Activated T-cell treated with anti-CD3 and anti-CD28 coated beads for 48 hours (primary cell): ENCODE measurements around the gene MYO9B.
"Not testable (repeated sequence)": the region's sequence is repeated elsewhere in the genome, so short reads cannot be mapped to it uniquely, and the experiment has no call there.

Experiments
- DNase-seq: peaks from one replicate; pipeline ENCODE4 v3.0.0-alpha.2; 2020; ENCODE audit warnings: low read depth

Gene MYO9B

DNA sequence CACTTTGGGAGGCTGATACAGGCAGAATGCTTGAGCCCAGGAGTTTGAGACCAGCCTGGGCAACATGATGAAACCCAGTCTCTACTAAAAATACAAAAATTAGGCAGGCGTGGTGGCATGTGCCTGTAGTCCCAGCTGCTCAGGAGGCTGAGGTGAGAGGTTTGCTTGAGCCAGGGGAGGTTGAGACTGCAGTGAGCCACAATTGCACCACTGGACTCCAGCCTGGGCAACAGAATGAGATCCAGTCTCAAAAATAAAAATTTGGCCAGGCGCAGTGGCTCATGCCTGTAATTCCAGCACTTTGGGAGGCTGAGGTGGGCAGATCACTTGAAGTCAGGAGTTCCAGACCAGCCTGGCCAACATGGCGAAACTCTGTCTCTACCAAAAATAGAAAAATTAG lies 19.1 kb downstream of the MYO9B start:
- DNase-seq, result not testable (repeated sequence)

DNA sequence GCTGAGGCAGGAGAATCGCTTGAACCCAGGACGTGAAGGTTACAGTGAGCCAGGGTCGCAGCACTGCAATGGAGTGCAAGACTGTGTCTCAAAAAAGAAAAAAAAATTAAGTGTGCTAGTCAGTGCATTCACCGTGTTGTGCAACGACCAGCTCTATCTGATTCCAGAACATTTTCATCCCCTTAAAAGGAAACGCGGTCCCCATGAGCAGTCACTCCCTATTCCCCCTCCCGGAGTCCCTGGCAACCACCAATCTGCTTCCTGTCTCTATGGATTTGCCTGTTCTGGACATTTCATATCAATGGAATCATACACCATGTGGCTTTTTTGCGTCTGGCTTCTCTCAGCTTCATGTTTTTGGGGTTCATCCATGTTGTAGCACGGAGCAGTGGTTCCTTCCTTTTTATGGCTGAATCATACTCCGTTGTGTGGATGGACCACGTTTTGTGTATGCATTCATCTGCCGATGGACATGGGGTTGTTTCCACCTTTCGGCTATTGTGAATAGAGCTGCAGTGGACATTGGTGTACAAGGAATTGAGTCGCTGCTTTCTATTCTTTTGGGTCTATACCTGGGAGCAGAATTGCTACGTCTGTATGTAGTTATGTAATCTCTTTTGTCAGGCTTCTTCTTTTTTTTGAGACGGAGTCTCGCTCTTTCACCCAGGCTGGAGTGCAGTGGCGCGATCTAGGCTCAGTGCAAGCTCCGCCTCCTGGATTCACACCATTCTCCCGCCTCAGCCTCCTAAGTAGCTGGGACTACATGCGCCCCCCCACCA lies 19.8 kb downstream of the MYO9B start:
- DNase-seq, result no peak

- DNase-seq, result no peak
Measured at GRCh38 chr19:17097593-17098126, 22.1 kb downstream of the MYO9B start.

DNA sequence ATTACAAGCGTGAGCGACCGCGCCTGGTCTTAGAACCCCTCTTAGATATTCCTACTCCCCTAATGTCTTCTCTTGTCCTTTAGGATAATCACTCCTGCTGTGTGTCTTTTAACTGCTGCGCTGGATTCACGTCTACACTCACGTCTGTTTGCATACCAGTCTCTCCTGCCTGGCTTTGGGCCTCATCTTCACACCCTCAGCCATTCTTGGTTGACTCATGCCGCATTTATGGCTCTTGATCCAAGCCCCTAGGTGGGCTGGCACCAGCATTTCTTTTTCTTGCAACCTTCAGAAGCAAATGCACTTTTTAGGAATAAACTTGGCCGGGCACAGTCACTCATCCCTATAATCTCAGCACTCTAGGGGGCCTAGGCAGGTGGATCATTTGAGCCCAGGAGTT lies 22.7 kb downstream of the MYO9B start:
- DNase-seq, result no peak

- no peak for DNase-seq
Measured at GRCh38 chr19:17101686-17102628, 26.4 kb downstream of the MYO9B start.

DNA sequence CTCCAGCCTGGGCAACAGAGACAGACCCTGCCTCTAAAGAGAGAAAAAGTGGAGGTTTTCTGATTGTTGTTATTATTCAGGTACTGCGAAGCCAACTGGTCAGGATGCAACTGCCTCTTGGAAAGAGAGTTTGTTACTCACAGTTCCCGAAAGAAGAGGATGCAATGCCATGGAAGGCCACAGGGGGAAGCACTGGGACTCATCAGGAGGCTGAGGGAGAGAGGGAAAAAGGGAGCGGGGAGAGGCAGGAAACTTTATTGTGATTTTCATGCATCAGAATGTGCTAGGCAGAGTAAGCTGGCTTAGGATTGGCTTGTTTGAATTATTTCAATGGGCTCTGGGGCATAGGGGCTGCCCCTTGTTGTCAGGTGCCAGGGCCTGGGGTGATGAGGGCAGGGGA lies 27.6 kb downstream of the MYO9B start:
- no peak for DNase-seq

GRCh38 chr19:17104679-17105078 lies 29.1 kb downstream of the MYO9B start:
- DNase-seq, result no peak

DNA sequence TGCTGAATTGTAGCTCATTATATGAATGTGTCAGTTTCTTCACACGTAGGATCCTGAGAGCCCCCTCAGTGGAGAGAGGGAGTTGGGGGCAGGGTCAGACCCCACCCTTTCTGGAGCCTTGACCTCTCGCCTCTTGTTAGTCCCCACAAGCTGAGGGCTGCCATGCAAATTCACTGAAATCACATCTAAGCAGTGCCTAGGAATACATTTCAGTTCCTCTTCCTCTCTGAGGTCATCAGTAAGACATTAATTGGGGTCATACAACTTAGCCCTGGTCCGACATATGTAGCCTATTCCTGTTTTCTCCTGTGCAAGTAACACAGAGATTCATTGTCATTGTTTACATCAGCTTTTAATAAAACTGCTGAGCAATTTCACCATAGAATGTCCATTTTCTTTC lies 30.0 kb downstream of the MYO9B start:
- no peak for DNase-seq

- not testable (repeated sequence) for DNase-seq
Measured at GRCh38 chr19:17106964-17107363, 31.4 kb downstream of the MYO9B start.

DNA sequence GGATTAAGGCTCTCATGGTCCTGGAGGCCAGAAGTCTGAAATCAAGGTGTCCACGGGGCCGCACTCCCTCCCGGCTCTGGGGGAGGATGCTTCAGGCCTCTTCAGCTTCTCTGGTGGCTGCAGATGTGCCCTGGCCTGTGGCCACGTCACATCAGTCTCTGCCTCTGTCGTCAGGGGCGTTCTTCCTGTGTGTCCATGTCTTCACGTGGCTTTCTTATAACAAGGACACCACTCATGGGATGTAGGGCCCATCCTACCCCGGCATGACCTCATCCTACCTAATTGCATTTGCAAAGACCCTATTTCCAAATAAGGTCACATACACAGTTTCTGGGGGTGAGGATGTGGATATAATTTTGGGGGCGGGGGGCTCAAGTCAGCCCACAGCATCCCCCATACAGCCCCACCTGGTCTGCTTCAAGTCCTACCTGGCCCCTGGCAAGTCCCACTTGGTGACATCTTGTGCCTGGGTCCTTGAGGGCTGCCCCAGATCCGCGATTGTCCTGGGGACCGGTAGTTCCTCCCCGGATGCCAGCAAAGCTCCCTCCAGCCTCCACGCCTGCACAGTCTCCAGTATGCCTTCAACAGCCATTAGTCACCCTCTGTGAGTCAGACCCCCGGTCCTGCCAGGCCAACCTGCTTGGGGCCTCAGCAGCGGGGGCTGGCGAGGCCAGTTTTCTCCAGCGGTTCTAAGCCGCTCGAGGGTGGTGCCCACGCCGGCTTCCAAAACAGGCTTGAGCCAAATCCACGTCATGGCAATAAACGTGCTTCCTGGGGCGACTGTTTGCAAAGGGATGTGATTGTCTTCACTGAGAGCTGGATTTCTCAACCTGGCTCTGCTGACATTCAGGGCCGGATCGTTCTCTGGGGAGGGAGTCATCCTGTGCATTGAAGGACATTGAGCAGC lies 32.2 kb downstream of the MYO9B start:
- DNase-seq, result no peak

DNA sequence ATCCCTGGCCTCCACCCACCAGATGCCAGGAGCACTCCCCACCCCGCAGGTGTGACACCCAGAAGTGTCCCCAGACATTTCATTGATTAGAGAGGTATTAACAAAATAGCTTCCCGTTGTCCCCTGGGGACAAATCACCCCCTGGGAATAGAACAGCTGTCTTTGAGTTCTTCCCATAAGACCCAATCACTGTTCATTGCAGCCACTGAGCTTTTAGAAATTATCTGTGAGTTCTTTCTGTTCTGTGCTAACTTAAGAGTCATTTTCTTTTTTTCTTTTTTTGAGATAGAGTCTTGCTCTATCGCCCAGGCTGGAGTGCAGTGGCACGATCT lies 32.8 kb downstream of the MYO9B start:
- no peak for DNase-seq

DNA sequence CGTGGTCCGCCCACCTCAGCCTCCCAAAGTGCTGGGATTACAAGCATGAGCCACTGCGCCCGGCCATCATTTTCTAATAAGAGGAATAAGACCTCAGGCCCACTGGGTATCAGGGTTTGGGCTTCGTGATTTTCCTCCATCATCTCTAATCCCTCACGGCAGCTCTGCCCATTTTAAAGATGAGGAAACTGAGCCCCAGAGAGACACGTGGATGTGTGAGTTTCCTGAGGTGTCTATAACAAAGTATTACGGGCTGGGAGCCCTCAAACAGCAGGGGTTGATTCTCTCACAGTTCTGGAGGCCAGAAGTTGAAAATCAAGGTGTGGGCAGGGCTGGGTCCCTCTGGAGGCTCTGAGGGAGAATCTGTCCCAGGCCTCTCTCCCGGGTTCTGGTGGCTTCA lies 33.7 kb downstream of the MYO9B start:
- no peak for DNase-seq

DNA sequence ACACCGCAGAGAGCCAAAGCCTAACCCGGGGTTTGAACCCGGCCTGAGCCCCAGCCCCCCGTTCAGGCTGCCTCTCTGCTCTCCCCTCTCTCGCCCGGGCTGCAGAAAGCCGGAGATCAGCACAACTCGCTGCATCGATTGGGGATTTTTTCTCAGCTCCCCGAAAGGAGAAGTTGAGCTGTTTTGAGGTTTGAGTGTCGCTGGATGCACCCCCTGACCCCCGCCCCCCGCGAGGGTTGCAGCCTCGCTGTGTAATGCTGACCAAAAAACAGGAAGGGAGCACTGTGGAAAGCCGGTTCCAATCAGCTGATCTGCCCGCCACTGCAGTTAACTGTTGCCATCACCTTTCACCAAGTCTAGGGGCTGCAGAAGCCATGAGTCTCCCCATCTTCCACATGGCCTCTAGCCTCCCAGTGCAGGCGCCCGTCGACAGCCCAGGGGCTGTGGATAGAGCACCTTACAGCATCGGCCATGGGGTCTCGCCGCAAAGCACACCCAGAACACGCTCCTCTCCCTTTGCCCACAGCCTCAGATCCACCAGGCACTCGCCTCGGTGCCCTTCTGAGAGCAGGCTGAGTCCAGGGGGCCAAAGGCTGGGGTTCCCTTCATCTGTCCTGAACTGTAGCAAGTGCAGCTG lies 34.5 kb downstream of the MYO9B start:
- no peak for DNase-seq

DNA sequence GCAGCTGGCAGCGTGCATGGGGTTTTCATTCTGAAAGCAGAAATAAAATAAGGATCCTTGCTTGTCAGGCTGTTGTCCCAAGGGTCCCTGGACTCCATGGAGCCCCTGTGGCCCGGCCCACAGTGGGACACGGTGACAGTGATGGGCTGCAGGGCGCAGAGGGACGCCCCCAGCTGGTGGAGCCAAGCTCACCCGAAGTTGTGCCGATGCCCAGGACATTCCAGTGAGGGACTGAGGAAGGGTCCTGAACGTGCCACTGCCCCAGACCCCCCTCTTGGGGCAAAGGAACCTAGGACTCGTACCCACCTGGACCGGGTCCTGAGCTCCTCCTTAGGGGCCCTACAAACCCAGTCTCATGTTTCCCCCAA lies 35.0 kb downstream of the MYO9B start:
- DNase-seq, result no peak

DNA sequence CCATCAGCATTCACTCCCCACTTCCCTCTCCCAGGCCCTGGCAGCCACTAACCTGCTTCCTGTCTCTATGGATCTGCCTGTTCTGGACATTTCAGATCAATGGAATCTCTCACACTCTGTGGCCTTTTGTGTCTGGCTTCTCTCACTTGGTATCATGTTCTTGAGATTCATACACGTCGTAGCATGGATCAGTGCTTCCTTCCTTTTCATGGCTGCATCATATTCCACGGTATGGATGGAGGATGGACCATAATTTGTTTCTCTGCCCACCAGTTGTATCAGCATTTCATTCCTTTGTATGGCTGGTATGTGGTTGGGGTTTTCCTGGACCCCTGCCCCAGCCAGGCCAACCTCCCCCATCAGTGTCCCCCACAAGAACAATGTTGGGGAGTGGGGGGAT lies 36.2 kb downstream of the MYO9B start:
- DNase-seq, result no peak

DNA sequence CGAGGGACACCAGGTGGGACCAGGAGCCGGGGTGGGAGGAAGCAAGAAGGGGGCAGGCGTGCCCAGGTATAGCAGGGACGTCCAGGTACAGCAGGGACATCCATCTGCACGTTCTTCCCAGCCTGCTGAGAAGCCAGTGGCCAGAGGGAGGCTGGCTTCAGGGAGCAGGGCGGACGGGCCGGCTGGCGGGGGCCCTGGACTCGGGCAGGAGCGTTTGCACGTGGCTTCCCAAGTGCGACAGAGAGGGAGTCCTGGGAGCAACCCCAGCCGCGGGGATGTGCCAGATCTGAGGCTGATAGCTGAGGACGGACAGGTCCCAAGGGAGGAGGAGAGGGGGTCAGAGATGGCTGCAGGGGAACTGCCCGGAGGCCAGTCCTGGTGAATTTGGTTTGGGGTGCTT lies 36.7 kb downstream of the MYO9B start:
- DNase-seq, result no peak

DNA sequence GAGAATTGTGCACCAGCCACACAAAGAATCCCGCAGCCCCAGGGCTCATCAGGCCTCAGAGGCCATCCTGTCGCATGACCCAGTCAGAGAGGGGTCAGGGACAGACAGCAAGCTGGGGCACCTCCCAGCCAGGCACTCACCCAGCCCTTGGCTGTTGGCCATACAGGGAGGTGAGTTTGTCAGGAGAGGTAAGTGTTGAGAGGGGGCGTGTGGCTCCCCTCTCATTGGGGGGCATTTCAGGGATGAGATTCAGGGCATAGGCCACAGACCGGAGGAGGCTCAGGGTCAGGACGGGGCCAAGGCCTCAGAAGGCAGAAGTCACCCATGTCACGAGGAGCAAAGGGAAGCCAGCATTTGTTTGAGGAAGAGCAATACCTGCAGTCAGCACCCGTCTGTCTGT lies 37.1 kb downstream of the MYO9B start:
- no peak for DNase-seq

DNA sequence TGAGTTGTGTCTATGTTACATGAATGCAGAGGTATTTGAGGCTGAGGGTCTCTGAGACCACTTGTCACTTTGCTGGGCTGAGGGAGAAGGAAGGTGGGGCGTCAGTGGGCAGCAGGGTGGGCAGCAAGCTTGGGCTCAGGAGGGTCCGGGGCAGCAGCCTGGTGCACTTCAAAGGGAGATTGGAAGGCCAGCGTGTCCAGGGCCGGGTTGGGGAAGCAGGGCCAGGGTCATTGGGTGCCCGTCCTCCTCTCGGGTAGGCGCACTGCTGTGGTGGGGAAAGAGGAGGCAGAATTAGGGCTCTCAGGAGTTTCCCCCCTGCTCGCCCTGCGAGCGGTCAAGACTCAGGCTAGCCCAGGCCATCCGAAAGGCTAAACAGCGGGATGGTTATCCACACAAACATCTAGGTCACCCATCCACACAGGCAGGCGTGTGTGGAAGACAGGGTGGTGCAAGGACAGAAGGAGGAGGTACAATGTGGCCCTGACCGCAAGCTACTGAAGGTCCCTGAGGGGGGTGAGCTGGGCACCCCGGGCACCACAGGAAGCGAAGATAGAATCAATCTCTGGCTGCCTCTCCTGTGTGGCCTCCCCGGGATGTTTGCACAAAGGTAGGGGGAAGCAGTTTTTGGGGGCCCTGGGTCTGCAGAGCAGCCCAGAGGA lies 37.7 kb downstream of the MYO9B start:
- no peak for DNase-seq

DNA sequence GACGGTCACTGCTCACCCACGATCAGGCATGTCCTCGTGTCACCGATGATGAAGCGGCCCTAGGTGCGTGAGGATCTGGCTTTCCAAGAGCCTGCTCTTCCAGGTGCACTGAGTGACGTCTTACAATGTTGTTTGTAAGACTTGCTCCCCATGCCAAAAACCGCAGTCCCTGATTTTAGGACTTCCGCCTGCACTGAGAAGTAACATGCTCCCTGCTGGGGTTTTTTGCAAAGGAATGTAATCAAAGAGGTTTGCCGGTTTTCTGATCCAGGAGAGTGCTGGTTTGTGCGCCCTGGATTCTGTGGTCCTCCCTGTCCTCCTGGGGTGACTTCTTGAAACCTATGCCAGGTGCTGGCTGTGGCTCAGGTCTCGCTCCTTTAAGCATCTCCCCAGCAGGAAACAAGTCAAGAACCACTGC lies 38.8 kb downstream of the MYO9B start:
- no peak for DNase-seq

- DNase-seq, result no peak
Measured at GRCh38 chr19:17116996-17117702, 41.6 kb downstream of the MYO9B start.
